ENCODE results near the gene STOML2.

The STOML2 gene

GRCh38 chr9:35074141-35074540 lies 28.8 kb downstream of the STOML2 start:
- H3K9me3 ChIP-seq (ENCODE audit: control extremely low read depth in 1 of 5, control insufficient read depth in 4 of 5, insufficient read depth in 2 of 5, low read depth in 1 of 5, low read length in 4 of 5): no peaks in the 10 kb centered on the region
- 98% methylated on average over 6 of the region's 6 CpGs for WGBS (ENCODE audit: insufficient coverage)

GRCh38 chr9:35073279-35073612 lies 29.7 kb downstream of the STOML2 start:
- no CpG with 5 or more reads among the region's 2 CpGs for WGBS (ENCODE audit: insufficient coverage)
- H3K4me1 ChIP-seq (ENCODE audit: control extremely low read depth in 1 of 4, control insufficient read depth in 4 of 4, insufficient read depth in 4 of 4, low read length in 3 of 4): peaks cover 20 to 41% (median 30%) of the 10 kb centered on the region in 4 experiments
- H3K36me3 ChIP-seq (ENCODE audit: control insufficient read depth in 4 of 4, insufficient read depth in 4 of 4, low read length in 3 of 4): peaks cover 9 to 71% (median 25%) of the 10 kb centered on the region in 4 experiments
- DNase-seq: no peak
- POLR2A ChIA-PET: no interaction called here
- CTCF ChIA-PET: no interaction called here
- H3K4me3 ChIP-seq (ENCODE audit: control insufficient read depth in 1 of 7, extremely low read depth in 1 of 7, insufficient read depth in 4 of 7, low read depth in 2 of 7, low read length in 6 of 7): peak overlapping the region in 4 of 7 experiments; percentile 83 to 97 (median 91)
- no peaks in the 10 kb centered on the region for H3K27me3 ChIP-seq (replicated peaks in 2 of 5; ENCODE audit: control insufficient read depth in 4 of 5, insufficient read depth in 5 of 5, low read length in 4 of 5)
- peak overlapping the region; percentile 98 to 99 for H3K27ac ChIP-seq (ENCODE audit: insufficient read depth in 1 of 2, low read depth in 1 of 2, low read length in 2 of 2, poor library complexity in 1 of 2, severe bottlenecking in 2 of 2)
- no peaks in the 10 kb centered on the region for H3K9me3 ChIP-seq (ENCODE audit: control extremely low read depth in 1 of 5, control insufficient read depth in 4 of 5, insufficient read depth in 2 of 5, low read depth in 1 of 5, low read length in 4 of 5)

More at GRCh38 chr9:35074141-35074540, 28.8 kb downstream of the STOML2 start:
- POLR2A ChIA-PET: no interaction called here
- peaks cover 7 to 65% (median 24%) of the 10 kb centered on the region in 4 experiments for H3K36me3 ChIP-seq (ENCODE audit: control insufficient read depth in 4 of 4, insufficient read depth in 4 of 4, low read length in 3 of 4)
- no peak overlapping the region for H3K27ac ChIP-seq (ENCODE audit: insufficient read depth in 1 of 2, low read depth in 1 of 2, low read length in 2 of 2, poor library complexity in 1 of 2, severe bottlenecking in 2 of 2)
- H3K27me3 ChIP-seq (replicated peaks in 2 of 5; ENCODE audit: control insufficient read depth in 4 of 5, insufficient read depth in 5 of 5, low read length in 4 of 5): no peaks in the 10 kb centered on the region
- CTCF ChIA-PET: no interaction called here
- no peak overlapping the region for H3K4me3 ChIP-seq (ENCODE audit: control insufficient read depth in 1 of 7, extremely low read depth in 1 of 7, insufficient read depth in 4 of 7, low read depth in 2 of 7, low read length in 6 of 7)
- DNase-seq: no peak
- H3K4me1 ChIP-seq (ENCODE audit: control extremely low read depth in 1 of 4, control insufficient read depth in 4 of 4, insufficient read depth in 4 of 4, low read length in 3 of 4): peaks cover 22 to 42% (median 39%) of the 10 kb centered on the region in 4 experiments

- CTCF ChIA-PET: interaction anchor here (1.0 to 4.1 kb wide), 7 partner anchors 8 to 43 kb away, joined by 3 to 27 read pairs (median 7); partner anchors contain the start of genes ATOSB, FANCG and PIGO
- Histone ChIP-seq H3K4me3 (ENCODE audit: control insufficient read depth in 1 of 7, extremely low read depth in 1 of 7, insufficient read depth in 4 of 7, low read depth in 2 of 7, low read length in 6 of 7) (peak within 1 kb of the TSS; percentile 83 to 98 (median 92)), H3K9me3 (ENCODE audit: control extremely low read depth in 1 of 5, control insufficient read depth in 4 of 5, insufficient read depth in 2 of 5, low read depth in 1 of 5, low read length in 4 of 5) (no peaks in the 10 kb centered on the region), H3K27me3 (replicated peaks in 2 of 5; ENCODE audit: control insufficient read depth in 4 of 5, insufficient read depth in 5 of 5, low read length in 4 of 5) (no peaks in the 10 kb centered on the region), H3K4me1 (ENCODE audit: control extremely low read depth in 1 of 4, control insufficient read depth in 4 of 4, insufficient read depth in 4 of 4, low read length in 3 of 4) (peaks cover 20 to 38% (median 25%) of the 10 kb centered on the region in 4 experiments), H3K27ac (ENCODE audit: insufficient read depth in 1 of 2, low read depth in 1 of 2, low read length in 2 of 2, poor library complexity in 1 of 2, severe bottlenecking in 2 of 2) (peak within 1 kb of the TSS; percentile 98 to 99), H3K36me3 (ENCODE audit: control insufficient read depth in 4 of 4, insufficient read depth in 4 of 4, low read length in 3 of 4) (peaks cover 11 to 73% (median 31%) of the 10 kb centered on the region in 4 experiments)
- 2% methylated on average over 45 of the region's 54 CpGs for WGBS (ENCODE audit: insufficient coverage)
- DNase-seq: peak; percentile 98 to 99 (median 99)
- POLR2A ChIA-PET: interaction anchor here (0.8 to 2.5 kb wide), 10 partner anchors 8 to 655 kb away, joined by 3 to 10 read pairs (median 4); partner anchors contain the start of genes FANCG and STOML2
These were observed 30.3 kb downstream of the STOML2 start, which contains the start of gene VCP for GRCh38 chr9:35072461-35073278. Gene VCP, minus strand, starts transcription at chr9:35072625. Its CDS starts 272 bp downstream, at chr9:35072353.

- H3K9me3 ChIP-seq (ENCODE audit: control extremely low read depth in 1 of 5, control insufficient read depth in 4 of 5, insufficient read depth in 2 of 5, low read depth in 1 of 5, low read length in 4 of 5): no peaks in the 10 kb centered on the region
- peaks cover 14 to 73% (median 37%) of the 10 kb centered on the region in 4 experiments for H3K36me3 ChIP-seq (ENCODE audit: control insufficient read depth in 4 of 4, insufficient read depth in 4 of 4, low read length in 3 of 4)
- POLR2A ChIA-PET: interaction anchor here (0.8 to 2.5 kb wide), 12 partner anchors 9 to 656 kb away, joined by 3 to 10 read pairs (median 4); partner anchors contain the start of genes FANCG and STOML2
- 0% methylated on average over 50 of the region's 79 CpGs for WGBS (ENCODE audit: insufficient coverage)
- H3K4me1 ChIP-seq (ENCODE audit: control extremely low read depth in 1 of 4, control insufficient read depth in 4 of 4, insufficient read depth in 4 of 4, low read length in 3 of 4): peaks cover 20 to 38% (median 25%) of the 10 kb centered on the region in 4 experiments
- peak overlapping the region; percentile 83 to 98 (median 92) for H3K4me3 ChIP-seq (ENCODE audit: control insufficient read depth in 1 of 7, extremely low read depth in 1 of 7, insufficient read depth in 4 of 7, low read depth in 2 of 7, low read length in 6 of 7)
- peak; percentile 93 to 96 (median 95) for DNase-seq
- no peaks in the 10 kb centered on the region for H3K27me3 ChIP-seq (replicated peaks in 2 of 5; ENCODE audit: control insufficient read depth in 4 of 5, insufficient read depth in 5 of 5, low read length in 4 of 5)
- CTCF ChIA-PET: interaction anchor here (1.0 to 4.1 kb wide), 9 partner anchors 9 to 44 kb away, joined by 3 to 27 read pairs (median 6); partner anchors contain the start of genes ATOSB, FANCG and PIGO
- H3K27ac ChIP-seq (ENCODE audit: insufficient read depth in 1 of 2, low read depth in 1 of 2, low read length in 2 of 2, poor library complexity in 1 of 2, severe bottlenecking in 2 of 2): peak overlapping the region; percentile 98 to 99
These were observed 31.0 kb downstream of the STOML2 start for GRCh38 chr9:35071814-35072460.

GRCh38 chr9:35070823-35071813 lies 31.8 kb downstream of the STOML2 start:
- DNase-seq: no peak
- WGBS (ENCODE audit: insufficient coverage): under 1% methylated on average over 14 of the region's 20 CpGs
- Histone ChIP-seq H3K4me1 (ENCODE audit: control extremely low read depth in 1 of 4, control insufficient read depth in 4 of 4, insufficient read depth in 4 of 4, low read length in 3 of 4) (peaks cover 20 to 38% (median 25%) of the 10 kb centered on the region in 4 experiments), H3K36me3 (ENCODE audit: control insufficient read depth in 4 of 4, insufficient read depth in 4 of 4, low read length in 3 of 4) (peaks cover 19 to 70% (median 40%) of the 10 kb centered on the region in 4 experiments), H3K27me3 (replicated peaks in 2 of 5; ENCODE audit: control insufficient read depth in 4 of 5, insufficient read depth in 5 of 5, low read length in 4 of 5) (no peaks in the 10 kb centered on the region), H3K4me3 (ENCODE audit: control insufficient read depth in 1 of 7, extremely low read depth in 1 of 7, insufficient read depth in 4 of 7, low read depth in 2 of 7, low read length in 6 of 7) (peak overlapping the region; percentile 83 to 98 (median 92)), H3K9me3 (ENCODE audit: control extremely low read depth in 1 of 5, control insufficient read depth in 4 of 5, insufficient read depth in 2 of 5, low read depth in 1 of 5, low read length in 4 of 5) (no peaks in the 10 kb centered on the region), H3K27ac (ENCODE audit: insufficient read depth in 1 of 2, low read depth in 1 of 2, low read length in 2 of 2, poor library complexity in 1 of 2, severe bottlenecking in 2 of 2) (peak overlapping the region; percentile 98 to 99)
- ChIA-PET POLR2A (interaction anchor here (0.9 to 2.5 kb wide), 10 partner anchors 9 to 657 kb away, joined by 3 to 10 read pairs (median 6); partner anchors contain the start of genes FANCG and STOML2), CTCF (interaction anchor here (0.8 to 4.1 kb wide), 12 partner anchors 8 to 614 kb away, joined by 3 to 27 read pairs (median 6); partner anchors contain the start of genes FANCG and PIGO)

GRCh38 chr9:35069020-35069419 lies 33.9 kb downstream of the STOML2 start:
- POLR2A ChIA-PET: interaction anchor here (0.6 to 1.1 kb wide), 2 partner anchors 12 to 14 kb away, joined by 3 read pairs; no protein-coding TSS in a partner anchor

More at GRCh38 chr9:35069020-35069419, 33.9 kb downstream of the STOML2 start:
- Histone ChIP-seq H3K4me1 (ENCODE audit: control extremely low read depth in 1 of 4, control insufficient read depth in 4 of 4, insufficient read depth in 4 of 4, low read length in 3 of 4) (peaks cover 20 to 38% (median 25%) of the 10 kb centered on the region in 4 experiments), H3K4me3 (ENCODE audit: control insufficient read depth in 1 of 7, extremely low read depth in 1 of 7, insufficient read depth in 4 of 7, low read depth in 2 of 7, low read length in 6 of 7) (peak overlapping the region in 1 of 7 experiments; percentile 26), H3K9me3 (ENCODE audit: control extremely low read depth in 1 of 5, control insufficient read depth in 4 of 5, insufficient read depth in 2 of 5, low read depth in 1 of 5, low read length in 4 of 5) (no peaks in the 10 kb centered on the region), H3K27me3 (replicated peaks in 2 of 5; ENCODE audit: control insufficient read depth in 4 of 5, insufficient read depth in 5 of 5, low read length in 4 of 5) (no peaks in the 10 kb centered on the region), H3K27ac (ENCODE audit: insufficient read depth in 1 of 2, low read depth in 1 of 2, low read length in 2 of 2, poor library complexity in 1 of 2, severe bottlenecking in 2 of 2) (no peak overlapping the region), H3K36me3 (ENCODE audit: control insufficient read depth in 4 of 4, insufficient read depth in 4 of 4, low read length in 3 of 4) (peaks cover 26 to 66% (median 40%) of the 10 kb centered on the region in 4 experiments)
- CTCF ChIA-PET: interaction anchor here (0.9 to 4.1 kb wide), 8 partner anchors 10 to 48 kb away, joined by 3 to 21 read pairs (median 4); partner anchors contain the start of gene FANCG
- no peak for DNase-seq
- WGBS (ENCODE audit: insufficient coverage): 95% methylated on average over 3 of the region's 4 CpGs
